Ovary (tissue), 9 donors: Measurements from ENCODE around the gene CLEC2A. TPM values are rescaled to one million over a fixed set of nuclear protein-coding genes. Genes with fewer than 3 reads are reported as not detected.

Experiments
- DNase-seq, 5 donors: peaks; one replicate each; pipeline ENCODE4 v3.0.0-alpha.2; 2019 to 2020
- H3K27ac ChIP-seq, 2 donors: fragments of 200-600 bp; one replicate each; pipeline versions ENCODE4 v1.5.1 to v1.8.0; 2019 to 2022
- H3K27me3 ChIP-seq: fragments of 200-600 bp; one replicate; pipeline ENCODE4 v1.8.0; 2022
- H3K36me3 ChIP-seq: fragments of 200-600 bp; sonication (generic); one replicate; pipeline ENCODE4 v1.5.1; 2019
- H3K4me1 ChIP-seq: one replicate; pipeline ENCODE4 v1.8.1; 2013; ENCODE audit warnings: mild to moderate bottlenecking, moderate library complexity; ENCODE audit not compliant: insufficient read depth
- H3K4me3 ChIP-seq: fragments of 200-600 bp; sonication (generic); one replicate; pipeline ENCODE4 v1.5.1; 2017
- H3K9me3 ChIP-seq, 2 donors: fragments of 200-600 bp in 1 of 2; sonication (generic) in 1 of 2; one replicate each; pipeline versions ENCODE4 v1.5.1 to v1.8.1; 2013 to 2019; ENCODE audit warnings: mild to moderate bottlenecking in 1 of 2, moderate library complexity in 1 of 2
- EP300 ChIP-seq: sonication (generic); formaldehyde crosslinking; IDR thresholded peaks from one replicate; pipeline ENCODE4 v1.6.1; 2017; ENCODE audit warnings: antibody characterized with exemption
- POLR2A ChIP-seq: fragments of 450-650 bp; IDR thresholded peaks from one replicate; pipeline ENCODE4 v1.6.1; 2017; ENCODE audit warnings: antibody characterized with exemption, mild to moderate bottlenecking, moderate library complexity
- WGBS, 3 donors: extraction: QIAGEN DNeasy Blood & Tissue Kit in 1 of 3; methylation state at CpG; one replicate each; pipeline versions ENCODE4 v1.1.5 to v1.1.7; 2013 to 2017; 5-methylcytosine and 5-hydroxymethylcytosine counted together
- intact Hi-C, 4 donors: fragments of 100-400 bp; cut with DNase I; formaldehyde crosslinking; loops; one replicate each; pipeline versions ENCODE4 v1.11.0 to v1.15.1; 2022 to 2023
- polyA plus RNA-seq, 2 donors: library from polyadenylated mRNA; stranded (reverse); fragments of 200-250 nt in 1 of 2; fragments of 350-450 nt in 1 of 2; fragmentation: Illumina TruSeq in 1 of 2; extraction: RNeasy Lipid Tissue Mini Kit (QIAGEN cat#74804) in 1 of 2; gene quantifications; one replicate each; pipeline ENCODE4 v1.2.3, GENCODE V29; 2013 to 2014
- total RNA-seq, 7 donors: library from RNA; depleted of rRNA in 2 of 7; stranded (reverse); fragments of >200 nt in 2 of 7; fragmentation: NEBNext Ultra II Directional in 3 of 7; extraction: Animal tissue kit (Norgen Biotek cat#: 25700) in 3 of 7; gene quantifications; one replicate each; pipeline versions ENCODE4 v1.1.0 to v1.2.4, GENCODE V29; 2016 to 2023
- TF ChIP-seq, protein P1 (sequence below), 3 donors: fragments of 450-650 bp in 2 of 3; fragments of 200-600 bp in 1 of 3; IDR thresholded peaks; one replicate each; pipeline versions ENCODE4 v1.5.1 to v1.8.0; 2016 to 2022; ENCODE audit warnings: antibody characterized with exemption in 3 of 3, mild to moderate bottlenecking in 1 of 3
- donor health status: DM: no; HTN: no; CAD: no; lungs with moderate emphysema.
- donor health status: DM: no; HTN: no; CAD: no.
- donor health status: Bipolar disorder and iron deficiency.
- donor health status: DM: yes; HTN: yes; CAD: no.
- donor health status: DM: no; HTN: no; CAD: no.
- donor health status: DM: yes; HTN: yes; CAD: no.

CLEC2A gene
- total and polyA plus RNA-seq, 9 donors, result not detected

DNA sequence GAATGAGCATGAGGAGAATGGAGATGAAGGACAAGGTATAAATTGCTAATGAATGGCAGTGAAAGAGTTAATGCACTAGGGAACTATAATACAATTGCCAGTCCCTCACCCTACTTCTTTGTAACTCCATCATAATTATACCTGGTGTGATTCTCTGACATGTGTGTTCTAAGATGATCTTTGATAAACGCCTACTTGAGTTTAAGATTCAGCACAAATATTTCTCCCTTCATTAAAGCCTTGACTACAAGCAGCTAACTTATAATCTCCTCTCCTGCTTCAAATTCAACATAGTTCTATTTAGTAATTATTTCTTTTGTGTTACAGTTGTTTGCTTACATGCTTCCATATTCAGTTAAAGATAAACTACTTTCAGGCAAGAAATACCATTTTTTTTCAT lies 9.7 kb upstream of the CLEC2A start:
- no peak overlapping the region for H3K27ac ChIP-seq
- intact Hi-C loops, result no loop called here
- 56 to 85% (median 72%) methylated on average over 1 of the region's 1 CpG for WGBS, 3 donors
- no peaks in the 10 kb centered on the region for H3K9me3 ChIP-seq
- TF ChIP-seq EP300, result no peak
- TF ChIP-seq, protein P1, sequence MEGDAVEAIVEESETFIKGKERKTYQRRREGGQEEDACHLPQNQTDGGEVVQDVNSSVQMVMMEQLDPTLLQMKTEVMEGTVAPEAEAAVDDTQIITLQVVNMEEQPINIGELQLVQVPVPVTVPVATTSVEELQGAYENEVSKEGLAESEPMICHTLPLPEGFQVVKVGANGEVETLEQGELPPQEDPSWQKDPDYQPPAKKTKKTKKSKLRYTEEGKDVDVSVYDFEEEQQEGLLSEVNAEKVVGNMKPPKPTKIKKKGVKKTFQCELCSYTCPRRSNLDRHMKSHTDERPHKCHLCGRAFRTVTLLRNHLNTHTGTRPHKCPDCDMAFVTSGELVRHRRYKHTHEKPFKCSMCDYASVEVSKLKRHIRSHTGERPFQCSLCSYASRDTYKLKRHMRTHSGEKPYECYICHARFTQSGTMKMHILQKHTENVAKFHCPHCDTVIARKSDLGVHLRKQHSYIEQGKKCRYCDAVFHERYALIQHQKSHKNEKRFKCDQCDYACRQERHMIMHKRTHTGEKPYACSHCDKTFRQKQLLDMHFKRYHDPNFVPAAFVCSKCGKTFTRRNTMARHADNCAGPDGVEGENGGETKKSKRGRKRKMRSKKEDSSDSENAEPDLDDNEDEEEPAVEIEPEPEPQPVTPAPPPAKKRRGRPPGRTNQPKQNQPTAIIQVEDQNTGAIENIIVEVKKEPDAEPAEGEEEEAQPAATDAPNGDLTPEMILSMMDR (IDR thresholded peaks at IDR 0.05), result no peak
- TF ChIP-seq POLR2A, result no peak
- no peak for DNase-seq
- H3K4me1 ChIP-seq, result no peaks in the 10 kb centered on the region
- H3K4me3 ChIP-seq, result no peak overlapping the region
- no peaks in the 10 kb centered on the region for H3K36me3 ChIP-seq
- H3K27me3 ChIP-seq, result no peaks in the 10 kb centered on the region

DNA sequence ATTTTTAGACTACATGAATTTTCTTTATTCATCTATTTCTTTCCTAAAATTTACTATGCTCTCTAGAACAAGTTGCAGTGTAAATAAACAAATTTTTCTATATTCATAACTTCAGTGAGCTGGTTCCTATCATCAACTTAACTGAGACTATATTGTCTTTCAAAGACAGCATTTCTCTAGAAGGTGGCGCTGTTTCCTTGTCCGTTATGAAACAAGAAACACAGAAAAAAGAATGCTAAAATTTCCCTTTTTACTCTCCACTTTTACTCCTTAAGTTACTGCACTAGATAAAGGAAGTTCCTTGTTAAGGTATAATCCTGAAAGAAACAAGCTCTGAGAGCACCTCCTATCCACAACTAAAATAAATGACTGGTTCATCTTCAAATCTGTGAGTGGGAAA lies 8.2 kb upstream of the CLEC2A start:
- TF ChIP-seq POLR2A, result no peak
- TF ChIP-seq, protein P1 (IDR thresholded peaks at IDR 0.05), result no peak
- no peak for TF ChIP-seq EP300
- intact Hi-C loops, result no loop called here
- Histone ChIP-seq H3K4me3 (no peak overlapping the region), H3K27me3 (no peaks in the 10 kb centered on the region), H3K4me1 (no peaks in the 10 kb centered on the region), H3K27ac (no peak overlapping the region), H3K36me3 (no peaks in the 10 kb centered on the region), H3K9me3 (no peaks in the 10 kb centered on the region)
- 24 to 27% (median 27%) methylated on average over 2 of the region's 2 CpGs for WGBS, 3 donors
- no peak for DNase-seq

DNA sequence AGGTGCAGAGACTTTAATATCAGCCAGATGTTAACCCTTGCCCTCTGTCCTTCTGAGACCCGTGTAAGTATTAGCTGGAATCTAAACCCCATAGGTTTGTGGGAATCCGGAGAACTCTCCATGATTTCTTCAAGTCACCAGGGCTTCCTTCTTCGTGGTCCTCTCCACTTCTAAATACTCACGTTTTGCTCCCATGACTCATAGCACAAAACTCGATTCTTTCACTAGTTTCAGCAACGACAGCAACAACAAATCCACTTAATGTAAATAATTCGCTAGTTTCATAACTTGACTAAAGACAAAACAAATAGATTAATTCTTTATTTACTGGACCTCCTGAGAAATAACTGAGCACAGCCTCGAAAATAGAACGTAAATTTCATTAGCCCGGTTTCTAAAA lies 4.4 kb upstream of the CLEC2A start:
- H3K27me3 ChIP-seq, result no peaks in the 10 kb centered on the region

DNA sequence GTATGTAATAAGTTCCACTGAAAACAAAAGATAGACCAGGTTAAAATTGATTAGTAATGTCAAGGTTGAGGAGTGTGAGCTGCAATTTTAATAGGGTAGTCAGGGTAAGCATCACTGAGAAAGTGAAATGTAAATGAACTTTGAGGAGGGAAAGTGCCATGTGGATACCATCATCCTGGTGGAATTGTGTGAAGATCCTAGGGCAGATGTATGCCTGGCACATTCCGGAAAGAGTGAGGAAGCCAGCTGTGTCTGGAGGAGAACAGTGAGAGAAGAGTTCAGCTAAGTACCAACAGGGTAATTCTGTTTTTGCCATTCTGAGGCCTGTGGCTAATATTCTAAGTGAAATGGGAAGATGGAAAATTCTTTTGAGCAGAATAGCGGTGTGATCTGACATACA lies 2.9 kb upstream of the CLEC2A start:
- Histone ChIP-seq H3K4me1 (no peaks in the 10 kb centered on the region), H3K9me3 (no peaks in the 10 kb centered on the region), H3K27ac (no peak overlapping the region), H3K36me3 (no peaks in the 10 kb centered on the region), H3K27me3 (no peaks in the 10 kb centered on the region), H3K4me3 (no peak overlapping the region)
- intact Hi-C loops, result no loop called here
- no peak for DNase-seq
- no peak for TF ChIP-seq POLR2A
- TF ChIP-seq EP300, result no peak
- TF ChIP-seq, protein P1 (IDR thresholded peaks at IDR 0.05), result no peak
- WGBS, 3 donors, result 91 to 94% (median 92%) methylated on average over 2 of the region's 2 CpGs

More for the DNA sequence above, 4.4 kb upstream of the CLEC2A start:
- intact Hi-C loops, result no loop called here
- H3K36me3 ChIP-seq, result no peaks in the 10 kb centered on the region
- TF ChIP-seq, protein P1 (IDR thresholded peaks at IDR 0.05), result no peak
- no peak for TF ChIP-seq EP300
- H3K4me3 ChIP-seq, result no peak overlapping the region
- 35 to 68% (median 56%) methylated on average over 10 of the region's 10 CpGs for WGBS, 3 donors
- no peaks in the 10 kb centered on the region for H3K4me1 ChIP-seq
- no peak overlapping the region for H3K27ac ChIP-seq
- DNase-seq, result no peak
- H3K9me3 ChIP-seq, result no peaks in the 10 kb centered on the region
